Inflammatory macrophage treated with lipopolysaccharide for 1 hour (primary cell): ENCODE data around the gene ADGRF4.

Experiments
- DNase-seq, 2 donors: peaks; one replicate each; pipeline ENCODE4 v3.0.0-alpha.2; 2020 to 2022

ADGRF4 gene, protein sequence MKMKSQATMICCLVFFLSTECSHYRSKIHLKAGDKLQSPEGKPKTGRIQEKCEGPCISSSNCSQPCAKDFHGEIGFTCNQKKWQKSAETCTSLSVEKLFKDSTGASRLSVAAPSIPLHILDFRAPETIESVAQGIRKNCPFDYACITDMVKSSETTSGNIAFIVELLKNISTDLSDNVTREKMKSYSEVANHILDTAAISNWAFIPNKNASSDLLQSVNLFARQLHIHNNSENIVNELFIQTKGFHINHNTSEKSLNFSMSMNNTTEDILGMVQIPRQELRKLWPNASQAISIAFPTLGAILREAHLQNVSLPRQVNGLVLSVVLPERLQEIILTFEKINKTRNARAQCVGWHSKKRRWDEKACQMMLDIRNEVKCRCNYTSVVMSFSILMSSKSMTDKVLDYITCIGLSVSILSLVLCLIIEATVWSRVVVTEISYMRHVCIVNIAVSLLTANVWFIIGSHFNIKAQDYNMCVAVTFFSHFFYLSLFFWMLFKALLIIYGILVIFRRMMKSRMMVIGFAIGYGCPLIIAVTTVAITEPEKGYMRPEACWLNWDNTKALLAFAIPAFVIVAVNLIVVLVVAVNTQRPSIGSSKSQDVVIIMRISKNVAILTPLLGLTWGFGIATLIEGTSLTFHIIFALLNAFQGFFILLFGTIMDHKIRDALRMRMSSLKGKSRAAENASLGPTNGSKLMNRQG

DNA sequence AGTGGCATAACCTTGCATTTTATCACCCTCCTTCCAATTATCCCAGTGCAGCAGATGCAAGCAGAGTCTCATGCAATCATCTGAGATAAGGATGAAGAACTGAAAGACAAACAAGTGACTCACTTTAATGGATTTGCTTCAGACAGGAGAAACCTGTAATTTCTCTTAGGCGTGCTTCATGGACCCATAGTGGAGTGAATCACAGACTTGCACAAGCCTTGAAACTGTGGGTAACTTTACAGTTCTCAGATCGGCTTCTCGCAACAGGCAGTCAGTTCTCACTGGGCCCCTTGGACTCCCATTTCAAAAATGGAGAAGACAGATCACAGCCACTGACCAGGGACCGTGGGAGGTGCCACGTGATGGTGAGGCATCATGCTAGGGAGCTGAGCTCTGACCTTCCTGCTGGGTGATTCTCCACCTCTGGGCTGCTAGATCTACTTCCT lies at the start of gene ADGRF4:
Gene ADGRF4, plus strand, starts transcription at position 239 of the 446 bp plus-strand sequence. CDS start 8,666 bp downstream, outside the sequence.
- peak; percentile 14 to 47 for DNase-seq

DNA sequence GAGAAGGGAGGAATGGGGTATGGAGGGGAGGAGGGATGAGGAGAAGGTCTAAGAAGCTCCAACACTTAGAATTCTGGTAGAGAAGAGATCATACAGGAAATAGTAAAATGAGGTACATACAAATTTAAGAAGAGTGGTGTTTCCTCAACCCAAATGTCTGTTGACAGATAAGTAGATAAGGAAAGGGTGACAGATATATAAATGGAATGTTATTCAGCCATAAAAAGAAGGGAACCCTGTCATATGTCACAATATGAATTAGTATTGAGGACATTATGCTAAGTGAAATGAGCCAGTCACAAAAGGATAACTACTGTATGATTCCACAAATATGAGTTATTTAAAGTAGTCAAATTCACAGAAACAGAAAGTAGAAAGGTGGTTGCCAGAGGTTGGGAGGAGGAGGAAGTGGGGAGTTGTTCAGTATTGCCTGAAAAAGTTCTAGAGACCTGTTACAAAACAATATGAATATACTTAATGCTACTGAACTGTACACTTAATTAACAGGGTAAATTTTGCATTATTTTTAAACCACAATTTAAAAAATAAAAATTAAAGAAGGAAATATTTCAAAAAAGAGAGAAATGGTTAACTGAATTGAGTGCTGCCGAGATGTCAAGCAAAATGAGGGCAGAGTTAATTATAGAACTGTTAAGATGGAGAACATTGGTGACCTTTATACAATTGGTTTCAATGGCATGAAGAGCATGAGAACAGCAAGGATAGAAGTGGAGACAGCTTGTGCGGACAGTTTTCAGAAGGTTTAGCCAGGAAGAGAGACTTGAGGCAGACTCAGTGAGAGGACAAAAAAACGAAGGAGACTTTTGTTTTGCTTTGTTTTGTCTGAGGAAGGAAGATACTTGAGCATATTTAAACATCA lies 47.6 kb upstream of the ADGRF4 start:
- DNase-seq, result no peak

DNA sequence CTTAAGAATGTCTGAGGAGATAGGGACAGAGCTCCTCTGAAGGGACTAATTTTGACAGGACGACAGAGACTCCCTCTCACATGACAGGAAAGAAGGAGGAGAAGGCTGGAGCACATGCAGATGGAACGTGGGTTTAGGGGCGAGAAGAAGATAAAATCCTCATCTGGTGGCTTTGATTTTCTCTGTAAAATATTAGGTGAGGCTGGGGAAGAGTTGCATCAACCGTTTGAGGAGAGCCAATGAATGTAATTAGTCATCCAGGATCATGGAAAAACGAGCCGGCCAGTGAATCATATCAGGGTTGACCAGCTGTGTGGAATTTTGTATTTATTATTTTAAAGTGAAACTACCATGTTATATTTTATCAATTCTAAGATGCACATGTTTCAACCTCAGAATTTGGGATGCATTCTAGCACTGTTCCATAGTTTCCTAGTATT lies 46.9 kb upstream of the ADGRF4 start:
- DNase-seq, result no peak

DNA sequence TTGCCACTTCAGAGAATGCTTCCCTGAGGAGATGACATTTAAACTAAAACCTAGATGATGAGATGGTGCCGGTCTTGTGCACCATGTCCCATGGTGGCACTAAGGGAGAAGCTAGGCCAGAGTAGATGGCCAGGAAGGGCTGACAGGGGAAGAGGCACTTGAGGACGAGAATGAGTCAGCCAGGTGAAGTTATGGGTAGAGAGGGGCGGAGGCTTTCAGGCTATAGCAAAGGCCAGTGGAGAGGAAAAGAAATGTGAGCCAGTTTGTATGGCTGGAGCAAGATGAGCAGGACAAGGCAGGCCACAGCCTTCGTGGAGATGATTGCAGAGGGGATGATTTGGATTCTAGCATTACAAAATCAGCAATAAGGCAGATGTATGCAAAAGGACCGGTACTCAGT lies 44.7 kb upstream of the ADGRF4 start:
- DNase-seq, result no peak

DNA sequence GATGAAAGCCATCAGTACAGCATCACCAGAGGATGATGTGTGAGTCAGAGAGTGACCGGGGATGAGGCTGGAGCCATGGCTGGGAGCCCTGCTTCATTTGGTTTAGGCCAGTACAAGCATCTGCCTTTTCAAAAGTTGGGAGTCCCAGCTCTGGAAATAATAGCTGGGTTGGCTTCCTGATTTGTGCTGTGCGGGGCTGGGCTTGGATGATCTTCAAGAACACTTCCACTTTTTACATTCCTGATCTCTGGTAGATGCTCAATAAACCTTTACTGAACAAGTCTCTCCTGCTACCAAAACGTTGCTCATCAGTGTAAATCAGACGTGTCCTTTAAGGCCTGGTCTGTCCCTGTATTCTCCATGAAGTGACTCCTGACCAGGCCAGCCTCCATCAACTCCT lies 44.1 kb upstream of the ADGRF4 start:
- DNase-seq, result peak in 1 of 2 donors; percentile 15

DNA sequence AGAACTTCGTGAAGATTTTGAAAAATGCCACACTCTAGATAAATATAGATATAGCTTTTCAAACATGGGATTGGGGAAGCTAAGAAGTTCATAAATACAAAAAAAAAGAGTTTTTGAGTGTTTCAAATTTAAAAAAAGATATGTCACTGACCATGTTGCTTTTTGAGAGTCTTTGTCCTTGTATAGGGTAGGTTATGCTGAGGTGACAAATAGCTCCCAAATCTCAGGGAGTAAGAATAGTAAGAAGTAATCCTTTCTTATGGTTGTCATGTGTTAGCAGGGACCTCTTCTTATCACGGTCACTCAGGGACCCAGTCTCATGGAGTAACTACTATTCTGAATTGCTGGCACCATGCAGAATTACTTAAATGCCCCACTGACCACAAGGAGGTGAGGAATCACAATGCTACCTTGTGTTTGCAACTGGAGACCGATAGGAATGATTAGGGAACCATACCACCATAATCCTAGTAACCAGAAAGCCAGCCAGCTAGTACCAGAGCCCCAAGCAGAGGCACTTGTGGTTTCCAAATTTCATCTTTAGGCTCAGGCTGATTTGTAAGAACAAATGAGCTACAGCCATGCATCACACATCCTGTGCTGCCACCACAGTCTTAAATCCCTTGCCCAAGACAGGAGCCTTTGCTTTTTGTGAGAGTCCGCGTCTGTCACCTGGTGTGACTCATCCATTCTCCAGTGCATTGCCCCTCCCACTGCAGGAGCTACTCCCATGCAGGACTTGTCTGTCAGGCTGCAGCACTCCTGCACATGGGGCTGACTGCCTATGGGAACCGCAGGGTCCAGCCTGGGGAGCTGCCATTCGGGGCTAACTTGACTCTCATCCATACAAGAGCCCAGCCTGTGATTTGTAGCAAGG lies 42.4 kb upstream of the ADGRF4 start:
- peak in 1 of 2 donors; percentile 3 for DNase-seq

DNA sequence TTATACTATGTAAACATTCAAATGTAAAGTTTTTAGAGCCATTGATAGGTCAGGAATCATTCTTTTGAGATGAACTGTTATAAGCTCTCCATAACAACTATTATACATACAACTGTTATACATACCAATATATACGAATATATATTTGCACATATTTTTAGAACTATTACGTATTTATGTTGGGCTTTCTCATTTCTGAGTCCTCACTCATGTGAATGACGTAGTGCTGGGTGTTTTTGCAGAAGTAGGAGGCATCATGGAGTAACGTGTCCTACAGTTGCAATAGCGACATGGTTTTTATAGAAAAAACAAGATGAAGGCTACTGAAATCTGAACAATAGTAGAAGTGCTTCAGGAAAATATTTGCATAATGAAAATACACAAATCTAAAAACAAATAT lies 36.4 kb upstream of the ADGRF4 start:
- peak in 1 of 2 donors; percentile 1 for DNase-seq

DNA sequence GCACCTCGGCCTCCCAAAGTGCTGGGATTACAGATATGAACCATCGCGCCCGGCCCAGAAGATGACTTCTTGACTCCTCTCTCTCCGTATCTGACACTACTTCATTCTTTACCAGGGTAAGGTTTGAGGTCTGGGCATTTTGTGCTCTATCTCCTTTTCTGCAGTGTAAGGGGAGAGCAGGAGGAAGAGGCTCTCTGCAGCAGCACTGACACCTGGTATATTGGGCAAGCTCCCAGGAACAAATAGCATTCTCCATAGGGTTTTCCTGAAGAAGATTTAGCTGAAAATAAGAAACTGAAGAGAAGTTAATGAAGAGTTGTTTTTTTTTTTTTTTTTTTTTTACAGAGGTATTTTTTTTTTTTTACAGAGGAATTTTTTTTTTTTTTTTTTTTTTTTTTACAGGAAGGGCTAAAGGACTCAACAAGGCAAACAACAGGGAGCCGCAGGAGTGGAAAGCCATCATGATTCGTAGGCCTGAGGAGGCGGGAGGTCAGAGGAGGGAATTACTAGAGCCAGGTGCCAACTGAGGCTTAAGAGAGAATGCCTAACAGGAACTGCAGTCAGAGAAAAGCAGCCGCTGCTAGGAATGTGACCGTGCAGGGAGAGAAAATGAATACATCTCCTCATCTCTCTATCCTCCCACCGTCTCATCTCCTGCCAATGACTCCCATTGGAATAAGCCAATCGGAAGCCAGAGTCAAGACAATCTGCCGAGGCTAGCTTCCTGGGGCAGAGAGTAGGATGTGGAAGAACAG lies 34.7 kb upstream of the ADGRF4 start:
- DNase-seq, result no peak

DNA sequence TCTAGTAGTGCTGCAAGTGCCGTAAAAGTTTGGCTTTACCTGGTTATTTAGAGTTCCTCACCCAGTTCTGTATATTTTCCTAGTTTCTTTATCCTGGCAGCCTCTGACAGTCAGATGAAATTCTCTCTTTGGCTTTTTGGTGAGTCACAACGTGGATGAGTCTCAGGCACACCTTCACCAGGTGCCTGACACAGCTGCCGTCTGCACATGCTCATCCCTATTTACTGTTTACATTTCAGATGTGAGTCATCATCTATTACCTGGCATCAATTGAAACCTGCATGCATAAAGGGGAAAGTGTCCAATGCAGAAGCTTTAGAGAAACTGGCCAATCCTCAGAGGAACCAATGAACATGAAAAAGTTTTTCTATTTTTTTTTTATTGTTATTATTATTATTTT lies 33.3 kb upstream of the ADGRF4 start:
- no peak for DNase-seq

DNA sequence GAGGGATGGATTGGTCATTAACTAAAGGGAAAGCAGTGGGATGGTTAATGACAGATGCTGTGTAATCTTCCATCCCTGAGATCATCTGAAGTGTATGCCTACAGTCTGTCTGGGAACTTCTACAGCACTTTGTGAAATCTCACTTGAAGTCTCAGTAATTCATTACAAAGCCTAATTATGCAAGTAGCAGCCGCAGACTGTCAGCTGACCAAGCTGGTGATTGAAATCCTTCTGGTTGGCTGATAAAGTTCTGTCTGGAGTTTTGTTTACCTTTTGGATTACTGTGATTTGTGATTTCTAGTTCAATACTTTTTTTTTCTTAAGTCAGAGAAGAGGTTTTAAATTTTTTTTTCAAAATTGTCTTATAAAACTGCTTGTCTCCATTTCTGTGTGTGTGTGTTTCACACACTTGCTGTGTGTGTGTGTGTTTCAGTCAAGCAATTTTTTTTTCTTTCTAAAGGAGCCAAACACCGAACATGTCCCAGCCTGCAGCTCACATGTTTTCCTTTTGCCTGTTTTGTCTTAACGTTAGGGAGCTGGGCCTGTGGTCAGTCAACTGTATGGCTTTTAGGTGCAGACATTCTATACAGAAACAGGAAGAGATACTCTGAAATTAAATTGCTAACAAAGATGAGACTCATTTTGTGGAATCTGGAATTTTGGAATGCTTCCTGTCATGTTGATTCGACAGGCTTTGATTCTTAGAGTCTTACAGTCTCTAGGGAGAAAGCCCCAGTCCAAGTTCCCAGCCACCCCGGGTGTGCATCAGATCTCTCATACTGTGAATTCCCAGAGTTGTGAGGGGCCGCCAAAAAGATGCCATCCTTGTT lies 28.5 kb upstream of the ADGRF4 start:
- DNase-seq, result peak in 1 of 2 donors; percentile 9

DNA sequence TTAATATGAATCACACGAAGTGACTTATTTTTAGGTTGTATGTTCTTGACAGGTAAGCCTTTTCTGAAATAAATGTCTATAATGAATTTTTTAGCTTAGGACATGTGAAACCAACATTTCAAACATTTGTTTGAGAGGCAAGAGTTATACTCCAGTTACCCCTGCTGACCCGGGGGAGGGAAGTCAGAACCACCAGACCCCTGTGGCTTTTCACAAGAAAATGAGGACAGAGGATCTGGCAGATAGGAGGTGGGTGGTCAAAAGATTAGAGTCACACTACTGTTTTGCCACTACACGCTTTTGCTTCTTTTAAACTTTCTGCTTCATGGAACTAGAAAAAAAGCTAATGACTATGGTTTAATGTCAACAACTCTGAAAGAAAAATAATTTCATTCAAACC lies 27.5 kb upstream of the ADGRF4 start:
- no peak for DNase-seq

DNA sequence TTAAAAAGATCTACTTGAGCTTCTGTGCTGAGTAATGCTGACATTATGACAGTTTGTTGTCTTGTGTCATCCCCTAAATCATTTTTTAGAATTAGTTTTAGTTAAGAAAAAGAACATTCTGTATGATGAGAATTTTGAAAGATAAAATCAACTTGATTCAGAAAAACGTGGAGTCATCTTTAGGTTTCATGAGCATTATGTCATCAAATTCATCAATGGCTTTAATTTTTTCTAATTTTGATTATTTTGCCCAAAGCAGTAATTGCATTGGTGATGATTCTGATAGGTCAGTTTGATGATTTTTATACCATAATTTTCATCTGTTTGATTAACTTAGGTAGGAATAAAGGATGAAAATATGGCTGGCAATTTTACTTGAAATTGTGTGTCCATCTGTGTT lies 26.6 kb upstream of the ADGRF4 start:
- no peak for DNase-seq

DNA sequence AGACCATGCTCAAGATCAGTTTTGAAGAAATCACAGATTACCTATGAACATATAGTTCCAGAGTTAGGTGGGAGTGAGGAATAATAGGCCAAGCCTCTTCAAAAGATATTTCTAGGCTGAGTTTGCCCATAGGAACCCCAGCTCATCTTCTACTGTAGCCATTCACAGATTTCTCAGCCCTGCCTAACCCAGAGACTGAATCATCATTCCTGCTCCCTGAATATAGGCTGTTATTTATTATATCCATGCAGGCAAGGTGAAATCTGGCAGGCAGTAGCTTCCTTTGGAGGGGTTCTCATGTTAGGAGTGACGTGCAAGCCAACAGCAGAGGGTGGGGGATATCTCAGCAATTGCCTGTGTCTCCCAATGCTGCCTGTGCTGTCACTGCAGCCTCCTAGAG lies 25.6 kb upstream of the ADGRF4 start:
- DNase-seq, result no peak

DNA sequence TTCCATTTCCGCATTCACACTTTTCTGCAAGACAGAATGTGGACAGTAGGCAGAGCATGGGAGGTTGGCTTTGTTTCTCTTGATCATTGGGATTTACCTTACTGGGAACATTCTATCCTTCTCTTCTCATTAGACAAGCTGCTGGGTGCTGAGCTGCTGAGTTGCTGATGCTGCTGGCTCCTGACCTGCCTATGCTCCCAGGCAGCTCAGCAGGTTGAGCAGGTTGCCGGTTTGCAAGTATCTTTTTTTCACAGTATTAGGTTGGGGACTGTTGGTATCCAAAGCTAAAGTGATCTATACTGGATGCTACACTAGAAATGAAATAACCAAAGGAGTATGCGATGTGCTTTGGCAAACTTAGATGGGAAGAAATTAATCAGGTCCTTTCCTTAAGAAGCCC lies 23.7 kb upstream of the ADGRF4 start:
- DNase-seq, result no peak

DNA sequence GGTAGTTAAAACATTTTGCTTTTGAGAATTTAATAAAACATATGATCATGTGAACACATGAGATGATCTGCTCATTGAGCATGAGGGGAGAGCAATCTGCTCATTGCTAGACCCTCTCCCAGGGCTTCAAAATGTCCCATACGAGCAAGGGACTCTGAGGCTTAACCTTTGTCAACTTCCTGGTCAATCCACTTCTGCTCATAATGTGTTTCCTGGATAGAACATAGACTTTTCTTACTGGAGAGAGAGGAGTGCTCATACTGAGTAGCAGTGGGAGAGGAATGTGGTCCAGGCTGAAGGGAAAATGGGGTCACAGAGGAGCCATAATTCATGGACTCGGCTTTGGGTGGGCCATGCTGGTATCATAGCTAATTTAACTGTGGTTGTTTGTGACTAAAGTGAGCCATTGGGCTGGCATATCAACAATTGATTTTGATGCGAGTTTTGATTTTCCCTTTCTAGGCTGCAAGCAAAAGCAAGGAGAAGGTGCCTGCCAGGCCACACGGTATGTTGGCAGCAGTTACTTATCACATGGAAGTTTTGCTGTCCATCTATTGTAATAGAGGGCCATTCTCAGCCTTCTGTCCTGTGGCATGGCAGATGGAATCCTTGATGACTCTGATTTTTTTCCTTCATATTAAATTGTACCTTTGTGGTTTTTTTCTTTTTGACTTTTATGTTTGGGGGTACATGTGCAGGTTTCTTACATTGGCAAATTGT lies 20.8 kb upstream of the ADGRF4 start:
- DNase-seq, result no peak

DNA sequence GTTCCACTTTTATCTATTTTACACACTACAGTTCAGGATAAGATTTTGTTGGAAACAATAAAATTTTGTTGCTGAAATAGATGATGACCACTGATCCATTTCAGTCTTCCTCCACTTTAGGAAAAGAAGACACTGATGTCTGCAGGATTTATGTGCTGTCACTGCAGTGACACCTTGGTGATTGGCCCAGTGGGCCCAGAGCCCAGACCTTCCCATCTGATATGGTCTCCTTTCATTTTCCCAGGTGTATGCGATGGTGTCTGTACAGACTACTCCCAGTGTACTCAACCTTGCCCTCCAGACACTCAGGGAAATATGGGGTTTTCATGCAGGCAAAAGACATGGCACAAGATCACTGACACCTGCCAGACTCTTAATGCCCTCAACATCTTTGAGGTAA lies 19.6 kb upstream of the ADGRF4 start:
- DNase-seq, result no peak

DNA sequence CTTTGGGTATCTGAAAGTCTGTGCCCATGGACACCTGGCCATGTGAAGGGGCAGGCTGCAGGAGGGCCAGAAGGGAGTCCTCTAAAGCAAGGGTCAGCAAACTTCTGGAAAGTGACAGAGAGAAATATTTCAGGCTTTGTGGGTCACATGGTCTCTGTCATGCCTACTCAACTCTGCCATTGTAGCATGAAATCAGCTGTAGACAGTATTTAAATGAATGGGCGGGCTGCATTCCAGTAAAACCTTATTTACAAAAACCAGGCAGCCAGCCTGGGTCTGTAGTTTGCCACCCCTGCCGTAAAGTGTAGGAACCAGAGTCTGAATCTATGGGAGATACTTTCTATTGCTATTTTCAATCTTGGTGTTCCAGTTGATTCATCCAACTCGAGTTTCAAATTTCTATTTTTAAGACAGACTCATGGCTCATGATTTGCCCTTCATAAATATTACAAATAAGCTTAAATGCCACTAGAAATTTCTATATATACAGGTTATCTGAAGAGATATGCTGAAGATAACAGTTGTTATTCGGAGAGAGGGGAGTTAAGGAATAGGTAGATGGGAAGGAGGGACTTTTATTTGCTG lies 19.0 kb upstream of the ADGRF4 start:
- no peak for DNase-seq

DNA sequence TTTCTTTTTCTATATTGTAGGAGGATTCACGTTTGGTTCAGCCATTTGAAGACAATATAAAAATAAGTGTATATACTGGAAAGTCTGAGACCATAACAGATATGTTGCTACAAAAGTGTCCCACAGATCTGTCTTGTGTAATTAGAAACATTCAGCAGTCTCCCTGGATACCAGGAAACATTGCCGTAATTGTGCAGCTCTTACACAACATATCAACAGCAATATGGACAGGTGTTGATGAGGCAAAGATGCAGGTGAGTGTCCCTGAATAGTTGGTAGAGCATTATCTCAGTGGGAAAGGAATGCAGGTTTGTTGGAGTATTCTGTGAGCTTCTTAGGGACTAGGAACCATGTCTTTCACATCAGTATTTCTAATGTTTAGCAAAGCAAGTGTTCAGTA lies 18.3 kb upstream of the ADGRF4 start:
- DNase-seq, result no peak

DNA sequence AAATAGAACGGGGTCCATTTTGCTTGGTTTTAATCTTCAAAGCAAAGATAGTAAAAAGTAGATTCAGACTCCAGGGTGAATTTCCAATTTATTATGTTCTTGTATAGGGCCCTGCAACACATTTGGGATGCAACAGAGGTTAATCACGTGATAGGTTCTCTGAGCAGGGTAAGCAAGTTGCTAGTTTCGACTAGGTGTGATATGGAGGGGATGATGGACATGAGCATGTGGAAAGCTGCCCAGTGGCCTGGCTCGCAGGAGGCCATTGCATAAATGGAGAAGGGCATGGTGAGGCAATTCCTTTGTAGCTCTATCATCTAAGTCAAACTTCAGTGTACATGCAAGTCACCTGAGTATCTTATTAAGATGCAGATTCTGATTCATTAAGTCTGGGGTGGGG lies 17.7 kb upstream of the ADGRF4 start:
- DNase-seq, result no peak
